Loucy (cell line): ENCODE results near the gene XRCC4.
"Not testable (repeated sequence)": the region's sequence is repeated elsewhere in the genome, so short reads cannot be mapped to it uniquely, and the experiment has no call there.

Source experiments
- H2AFZ ChIP-seq: fragments of 200-600 bp; sonication (generic); 2 replicates; pipeline ENCODE4 v1.6.0; 2016; ENCODE audit warnings: antibody characterized with exemption, mild to moderate bottlenecking, low read length, moderate library complexity
- H3F3A ChIP-seq: fragments of 200-600 bp; 2 replicates; pipeline ENCODE4 v1.6.0; 2016; ENCODE audit warnings: antibody characterized with exemption, low read depth, mild to moderate bottlenecking
- H3K27me3 ChIP-seq: fragments of 200-600 bp; sonication (generic); 2 replicates; pipeline ENCODE4 v1.6.1; 2014; ENCODE audit warnings: low read length, mild to moderate bottlenecking; ENCODE audit not compliant: insufficient read depth, poor library complexity, severe bottlenecking
- H3K36me3 ChIP-seq: fragments of 200-600 bp; sonication (generic); 2 replicates; pipeline ENCODE4 v1.6.1; 2016; ENCODE audit warnings: low read length; ENCODE audit not compliant: insufficient read depth
- H3K4me1 ChIP-seq: fragments of 200-600 bp; sonication (generic); 2 replicates; pipeline ENCODE4 v1.5.1; 2014; ENCODE audit warnings: low read length, mild to moderate bottlenecking; ENCODE audit not compliant: insufficient read depth, poor library complexity, severe bottlenecking
- H3K4me2 ChIP-seq: fragments of 200-600 bp; sonication (generic); 2 replicates; pipeline ENCODE4 v1.6.0; 2014; ENCODE audit warnings: antibody characterized with exemption, low read length, low read depth, mild to moderate bottlenecking; ENCODE audit not compliant: poor library complexity, severe bottlenecking
- H3K4me3 ChIP-seq: fragments of 200-600 bp; sonication (generic); 2 replicates; pipeline ENCODE4 v1.5.1; 2014; ENCODE audit warnings: low read length, mild to moderate bottlenecking, mixed read lengths; ENCODE audit not compliant: poor library complexity, severe bottlenecking
- H3K79me2 ChIP-seq: fragments of 200-600 bp; sonication (generic); 2 replicates; pipeline ENCODE4 v1.6.1; 2014; ENCODE audit warnings: low read length; ENCODE audit not compliant: insufficient read depth
- H3K9ac ChIP-seq: fragments of 200-600 bp; sonication (generic); 2 replicates; pipeline ENCODE4 v1.6.0; 2014; ENCODE audit warnings: mild to moderate bottlenecking, low read depth, low read length, moderate library complexity; ENCODE audit not compliant: poor library complexity, severe bottlenecking
- H3K9me2 ChIP-seq: fragments of 200-600 bp; sonication (generic); replicated peaks from 2 replicates; pipeline ENCODE4 v1.6.1; 2016; ENCODE audit warnings: low read depth, low read length, mixed read lengths
- H3K9me3 ChIP-seq: fragments of 200-600 bp; sonication (generic); 2 replicates; pipeline ENCODE4 v1.6.1; 2014; ENCODE audit warnings: mild to moderate bottlenecking, antibody characterized with exemption, low read length, low read depth; ENCODE audit not compliant: insufficient read depth
- H4K20me1 ChIP-seq: fragments of 200-600 bp; sonication (generic); 2 replicates; pipeline ENCODE4 v1.6.0; 2014; ENCODE audit warnings: antibody characterized with exemption, low read length, mild to moderate bottlenecking; ENCODE audit not compliant: insufficient read depth, poor library complexity, severe bottlenecking
- EZH2phosphoT487 ChIP-seq: fragments of 200-600 bp; IDR thresholded peaks from 2 replicates; pipeline ENCODE4 v1.6.1; 2018; ENCODE audit warnings: antibody characterized with exemption, mild to moderate bottlenecking, moderate library complexity, borderline replicate concordance
- TF ChIP-seq, protein P1 (sequence below): fragments of 200-600 bp; sonication (generic); conservative IDR thresholded peaks from 2 replicates; pipeline ENCODE4 v1.5.1; 2014; ENCODE audit warnings: mild to moderate bottlenecking, antibody characterized with exemption, low read length

The XRCC4 gene

DNA sequence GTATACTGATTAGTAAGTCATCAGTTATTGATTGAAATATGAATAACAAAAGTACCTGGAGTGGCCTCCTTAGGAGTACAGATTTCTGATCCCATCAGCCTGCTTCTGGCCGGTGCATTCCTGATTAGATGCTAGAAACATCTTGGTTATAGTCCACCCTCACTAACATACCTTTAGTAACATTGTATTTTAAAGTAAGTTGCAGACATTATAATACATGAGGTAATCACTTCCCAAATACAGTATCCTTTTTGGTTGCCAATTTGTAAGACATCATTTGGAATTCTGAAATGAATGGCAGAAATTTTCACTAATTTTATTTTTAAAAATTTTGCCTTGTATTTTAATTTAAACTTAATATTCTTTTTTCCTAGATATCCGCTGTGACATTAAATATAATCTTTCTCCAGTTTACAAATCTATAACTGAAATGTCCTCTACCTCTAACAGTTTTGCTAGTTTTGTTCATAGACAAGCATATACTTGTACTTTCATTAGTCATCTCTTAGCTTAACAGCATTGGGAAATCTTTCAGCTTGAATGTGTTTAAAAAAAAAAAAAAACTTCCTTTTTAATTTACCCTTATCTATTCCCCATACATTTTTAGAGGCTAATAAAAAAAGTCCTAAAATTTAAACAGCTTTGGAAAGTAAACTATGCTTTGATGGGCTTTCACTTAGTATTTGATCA is 178.9 kb downstream of the XRCC4 start:
- Histone ChIP-seq H2AFZ (no peak overlapping the region), H3K9me3 (no peaks in the 10 kb centered on the region), H3F3A (no peaks in the 10 kb centered on the region), H4K20me1 (no peaks in the 10 kb centered on the region), H3K9me2 (no peaks in the 10 kb centered on the region), H3K4me1 (peaks cover 9% of the 10 kb centered on the region), H3K9ac (no peak overlapping the region), H3K79me2 (no peaks in the 10 kb centered on the region), H3K27me3 (no peaks in the 10 kb centered on the region), H3K4me3 (no peak overlapping the region), H3K36me3 (no peaks in the 10 kb centered on the region), H3K4me2 (no peak overlapping the region)
- TF ChIP-seq, protein P1, sequence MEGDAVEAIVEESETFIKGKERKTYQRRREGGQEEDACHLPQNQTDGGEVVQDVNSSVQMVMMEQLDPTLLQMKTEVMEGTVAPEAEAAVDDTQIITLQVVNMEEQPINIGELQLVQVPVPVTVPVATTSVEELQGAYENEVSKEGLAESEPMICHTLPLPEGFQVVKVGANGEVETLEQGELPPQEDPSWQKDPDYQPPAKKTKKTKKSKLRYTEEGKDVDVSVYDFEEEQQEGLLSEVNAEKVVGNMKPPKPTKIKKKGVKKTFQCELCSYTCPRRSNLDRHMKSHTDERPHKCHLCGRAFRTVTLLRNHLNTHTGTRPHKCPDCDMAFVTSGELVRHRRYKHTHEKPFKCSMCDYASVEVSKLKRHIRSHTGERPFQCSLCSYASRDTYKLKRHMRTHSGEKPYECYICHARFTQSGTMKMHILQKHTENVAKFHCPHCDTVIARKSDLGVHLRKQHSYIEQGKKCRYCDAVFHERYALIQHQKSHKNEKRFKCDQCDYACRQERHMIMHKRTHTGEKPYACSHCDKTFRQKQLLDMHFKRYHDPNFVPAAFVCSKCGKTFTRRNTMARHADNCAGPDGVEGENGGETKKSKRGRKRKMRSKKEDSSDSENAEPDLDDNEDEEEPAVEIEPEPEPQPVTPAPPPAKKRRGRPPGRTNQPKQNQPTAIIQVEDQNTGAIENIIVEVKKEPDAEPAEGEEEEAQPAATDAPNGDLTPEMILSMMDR = no peak
- no peak for TF ChIP-seq EZH2phosphoT487

DNA sequence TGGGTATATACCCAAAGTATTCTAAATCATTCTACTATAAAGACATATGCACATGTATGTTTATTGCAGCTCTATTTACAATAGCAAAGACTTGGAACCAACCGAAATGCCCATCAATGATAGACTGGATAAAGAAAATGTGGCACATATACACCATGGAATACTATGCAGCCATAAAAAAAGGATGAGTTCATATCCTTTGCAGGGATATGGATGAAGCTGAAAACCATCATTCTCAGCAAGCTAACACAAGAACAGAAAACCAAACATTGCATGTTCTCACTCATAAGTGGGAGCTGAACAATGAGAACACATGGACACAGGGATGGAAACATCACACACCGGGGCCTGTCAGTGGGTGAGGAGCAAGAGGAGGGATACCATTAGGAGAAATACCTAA is 180.3 kb downstream of the XRCC4 start:
- H3K79me2 ChIP-seq, H3K4me2 ChIP-seq: not testable (repeated sequence)

DNA sequence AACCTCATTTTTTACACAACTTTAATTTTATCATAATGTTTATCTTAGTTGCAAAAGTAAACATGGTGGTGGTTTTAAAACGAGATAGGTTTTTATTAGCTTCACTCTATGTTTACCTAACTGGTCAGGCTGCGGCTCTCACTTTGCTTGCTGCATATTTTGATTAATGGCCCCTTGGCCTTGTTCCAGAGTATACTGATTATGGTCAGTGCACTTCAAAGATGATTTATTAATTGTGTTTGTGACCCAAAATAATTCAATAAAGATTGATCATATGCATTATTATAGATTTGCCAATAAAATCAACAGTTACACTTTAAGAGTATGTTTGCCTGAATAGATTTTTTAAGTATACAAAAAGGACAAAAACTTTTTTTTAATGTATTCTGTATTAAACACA is 188.0 kb downstream of the XRCC4 start:
- no peak overlapping the region for H3K9ac ChIP-seq
- H3K79me2 ChIP-seq = no peaks in the 10 kb centered on the region
- TF ChIP-seq EZH2phosphoT487 = no peak
- TF ChIP-seq, protein P1 = no peak

More for the DNA sequence above, 180.3 kb downstream of the XRCC4 start:
- H3K27me3 ChIP-seq, H3K9ac ChIP-seq, H3K4me1 ChIP-seq, H3K4me3 ChIP-seq, H2AFZ ChIP-seq, H3K36me3 ChIP-seq, H4K20me1 ChIP-seq, H3K9me3 ChIP-seq, H3F3A ChIP-seq, H3K9me2 ChIP-seq: not testable (repeated sequence)

DNA sequence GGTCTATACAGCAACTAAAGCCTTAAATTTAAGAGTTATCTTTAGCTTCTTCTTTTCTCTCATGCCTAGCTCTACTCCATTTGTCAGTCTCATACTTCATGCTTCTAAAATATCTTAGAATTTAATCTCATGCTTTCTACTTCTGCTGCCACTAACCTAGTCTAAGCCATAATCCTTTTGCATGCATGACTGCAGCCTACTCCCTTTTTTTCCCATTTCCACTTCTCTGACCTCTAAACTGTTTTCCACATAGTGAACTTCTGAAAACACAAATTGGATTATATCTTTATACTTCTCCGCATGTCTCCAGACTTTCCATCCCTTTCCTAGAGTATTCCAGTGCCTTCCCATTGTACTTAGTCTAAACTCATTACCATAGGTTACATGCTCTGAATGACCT is 193.0 kb downstream of the XRCC4 start:
- Histone ChIP-seq H3K4me1 (peaks cover 4% of the 10 kb centered on the region), H3K4me2 (no peak overlapping the region), H3K79me2 (no peaks in the 10 kb centered on the region), H3K9me2 (no peaks in the 10 kb centered on the region), H3K4me3 (no peak overlapping the region), H3K36me3 (no peaks in the 10 kb centered on the region), H3F3A (no peaks in the 10 kb centered on the region), H3K27me3 (no peaks in the 10 kb centered on the region), H3K9me3 (no peaks in the 10 kb centered on the region; the same call in 1 of the 2 replicates), H4K20me1 (no peaks in the 10 kb centered on the region), H3K9ac (no peak overlapping the region), H2AFZ (no peak overlapping the region)
- TF ChIP-seq, protein P1 = no peak
- TF ChIP-seq EZH2phosphoT487 = no peak

More for the DNA sequence above, 188.0 kb downstream of the XRCC4 start:
- Histone ChIP-seq H3K9me2 (no peaks in the 10 kb centered on the region), H3K4me3 (no peak overlapping the region), H3K36me3 (no peaks in the 10 kb centered on the region), H3K4me1 (no peaks in the 10 kb centered on the region), H2AFZ (no peak overlapping the region), H3K27me3 (no peaks in the 10 kb centered on the region), H3F3A (no peaks in the 10 kb centered on the region), H3K4me2 (no peak overlapping the region), H4K20me1 (no peaks in the 10 kb centered on the region), H3K9me3 (no peaks in the 10 kb centered on the region)
